H9 (cell line): ENCODE results near the gene NPIPA1. TPM values are rescaled to one million over a fixed set of nuclear protein-coding genes. Genes with fewer than 3 reads are reported as not detected.
"Not testable (repeated sequence)": the region's sequence is repeated elsewhere in the genome, so short reads cannot be mapped to it uniquely, and the experiment has no call there.

Experiments
- DNase-seq: peaks from one replicate; pipeline ENCODE4 v3.0.0-alpha.2; 2017
- H2AFZ ChIP-seq: one replicate; pipeline ENCODE4 v1.6.1; 2013; ENCODE audit warnings: mild to moderate bottlenecking, low read length, control low read depth, moderate library complexity
- H2AK5ac ChIP-seq: 2 replicates; pipeline ENCODE4 v1.6.1; 2013; ENCODE audit warnings: low read length, control low read depth, mixed read lengths; ENCODE audit not compliant: insufficient read length
- H2BK120ac ChIP-seq: one replicate; pipeline ENCODE4 v1.6.1; 2013; ENCODE audit warnings: low read depth, mild to moderate bottlenecking, low read length, control low read depth, inconsistent platforms; ENCODE audit not compliant: poor library complexity, severe bottlenecking
- H2BK12ac ChIP-seq: 2 replicates; pipeline ENCODE4 v1.6.1; 2013; ENCODE audit warnings: low read length, control low read depth, mixed read lengths, low read depth; ENCODE audit not compliant: insufficient read length
- H2BK15ac ChIP-seq: 2 replicates; pipeline ENCODE4 v1.6.1; 2013; ENCODE audit warnings: low read depth, low read length, control low read depth
- H2BK20ac ChIP-seq: one replicate; pipeline ENCODE4 v1.6.1; 2013; ENCODE audit warnings: low read depth, mild to moderate bottlenecking, low read length, control low read depth, inconsistent platforms; ENCODE audit not compliant: poor library complexity, severe bottlenecking
- H2BK5ac ChIP-seq: 2 replicates; pipeline ENCODE4 v1.6.1; 2013; ENCODE audit warnings: low read length, control low read depth, mixed read lengths; ENCODE audit not compliant: insufficient read length
- H3K14ac ChIP-seq: 2 replicates; pipeline ENCODE4 v1.6.1; 2013; ENCODE audit warnings: low read length, control low read depth; ENCODE audit not compliant: insufficient read depth
- H3K18ac ChIP-seq: 2 replicates; pipeline ENCODE4 v1.6.1; 2013; ENCODE audit warnings: low read depth, mild to moderate bottlenecking, mixed read lengths, low read length, control low read depth; ENCODE audit not compliant: insufficient read length
- H3K23ac ChIP-seq: 2 replicates; pipeline ENCODE4 v1.6.1; 2013; ENCODE audit warnings: low read length, control low read depth, mixed read lengths, low read depth; ENCODE audit not compliant: insufficient read length
- H3K23me2 ChIP-seq: 2 replicates; pipeline ENCODE4 v1.6.1; 2013; ENCODE audit warnings: low read depth, mild to moderate bottlenecking, mixed read lengths, low read length, control low read depth; ENCODE audit not compliant: insufficient read length, poor library complexity, severe bottlenecking
- H3K27ac ChIP-seq: 2 replicates; pipeline ENCODE4 v1.5.1; 2013; ENCODE audit warnings: low read length, control low read depth, mixed read lengths, low read depth; ENCODE audit not compliant: insufficient read length
- H3K27me3 ChIP-seq: 2 replicates; pipeline ENCODE4 v1.6.1; 2013; ENCODE audit warnings: low read length, control low read depth, inconsistent platforms; ENCODE audit not compliant: insufficient read depth
- H3K4ac ChIP-seq: 2 replicates; pipeline ENCODE4 v1.6.1; 2013; ENCODE audit warnings: low read depth, mild to moderate bottlenecking, control low read depth, inconsistent platforms, low read length, moderate library complexity
- H3K4me1 ChIP-seq: 2 replicates; pipeline ENCODE4 v1.6.1; 2013; ENCODE audit warnings: low read length, control low read depth, inconsistent platforms; ENCODE audit not compliant: insufficient read depth
- H3K4me2 ChIP-seq: 2 replicates; pipeline ENCODE4 v1.6.1; 2013; ENCODE audit warnings: low read length, control low read depth, mixed read lengths; ENCODE audit not compliant: insufficient read length, insufficient read depth
- H3K56ac ChIP-seq: 2 replicates; pipeline ENCODE4 v1.6.1; 2013; ENCODE audit warnings: low read depth, mild to moderate bottlenecking, mixed read lengths, low read length, control low read depth; ENCODE audit not compliant: insufficient read length
- H3K79me1 ChIP-seq: 2 replicates; pipeline ENCODE4 v1.6.1; 2013; ENCODE audit warnings: low read depth, mild to moderate bottlenecking, moderate library complexity, low read length, control low read depth, inconsistent platforms; ENCODE audit not compliant: insufficient read depth, poor library complexity, severe bottlenecking
- H3K79me2 ChIP-seq: 2 replicates; pipeline ENCODE4 v1.6.1; 2013; ENCODE audit warnings: low read length, control low read depth, inconsistent platforms; ENCODE audit not compliant: insufficient read depth
- H3K9ac ChIP-seq: 2 replicates; pipeline ENCODE4 v1.6.1; 2013; ENCODE audit warnings: low read length, control low read depth, mixed read lengths; ENCODE audit not compliant: insufficient read length; ENCODE audit errors: extremely low read depth
- H3K9me3 ChIP-seq: one replicate; pipeline ENCODE4 v1.6.1; 2013; ENCODE audit warnings: low read depth, low read length, inconsistent platforms; ENCODE audit not compliant: control insufficient read depth
- H3T11ph ChIP-seq: one replicate; pipeline ENCODE4 v1.6.1; 2013; ENCODE audit warnings: mild to moderate bottlenecking, low read length, control low read depth, inconsistent platforms
- H4K20me1 ChIP-seq: one replicate; pipeline ENCODE4 v1.6.1; 2013; ENCODE audit not compliant: control insufficient read depth, insufficient read length, insufficient read depth
- H4K5ac ChIP-seq: 2 replicates; pipeline ENCODE4 v1.6.1; 2013; ENCODE audit warnings: low read depth, mild to moderate bottlenecking, mixed read lengths, low read length, control low read depth; ENCODE audit not compliant: insufficient read length
- H4K8ac ChIP-seq: replicated peaks from 2 replicates; pipeline ENCODE4 v1.6.1; 2013; ENCODE audit warnings: low read length, control low read depth, mixed read lengths, low read depth; ENCODE audit not compliant: insufficient read length
- H4K91ac ChIP-seq: 2 replicates; pipeline ENCODE4 v1.6.1; 2013; ENCODE audit warnings: low read depth, mild to moderate bottlenecking, moderate library complexity, mixed read lengths, low read length, control low read depth; ENCODE audit not compliant: insufficient read length
- H3K27ac Mint-ChIP-seq, 3 experiments: 2 replicates in 2 of 3; 3 replicates in 1 of 3; pipeline ENCODE4 v1.8.0; 2020 to 2021; ENCODE audit warnings: mixed read lengths in 3 of 3, mild to moderate bottlenecking in 1 of 3, moderate library complexity in 1 of 3
- H3K27me3 Mint-ChIP-seq: 2 replicates; pipeline ENCODE4 v1.8.0; 2021; ENCODE audit warnings: low read depth, mild to moderate bottlenecking, moderate library complexity, mixed read lengths
- H3K36me3 Mint-ChIP-seq, 3 experiments: 2 replicates in 2 of 3; 3 replicates in 1 of 3; pipeline ENCODE4 v1.8.0; 2020 to 2021; ENCODE audit warnings: low read depth in 3 of 3, mixed read lengths in 3 of 3; ENCODE audit not compliant: insufficient read depth in 1 of 3
- H3K4me1 Mint-ChIP-seq, 2 experiments: 2 replicates each; pipeline ENCODE4 v1.8.0; 2020; ENCODE audit warnings: mixed read lengths in 2 of 2
- H3K4me3 Mint-ChIP-seq, 2 experiments: 2 replicates in 1 of 2; 3 replicates in 1 of 2; pipeline ENCODE4 v1.8.0; 2020 to 2021; ENCODE audit warnings: mild to moderate bottlenecking in 2 of 2, mixed read lengths in 2 of 2, moderate library complexity in 1 of 2
- H3K9me3 Mint-ChIP-seq, 2 experiments: 2 replicates in 1 of 2; 3 replicates in 1 of 2; pipeline ENCODE4 v1.8.0; 2020; ENCODE audit warnings: mild to moderate bottlenecking in 2 of 2, mixed read lengths in 2 of 2, moderate library complexity in 1 of 2
- WGBS: extraction: QIAGEN DNeasy Blood & Tissue Kit; methylation state at CpG from one replicate; pipeline ENCODE4 v1.1.7; 2013; ENCODE audit warnings: missing lambda C conversion rate, low lambda C conversion rate, mixed read lengths; ENCODE audit not compliant: insufficient read length; ENCODE audit errors: extremely low coverage; 5-methylcytosine and 5-hydroxymethylcytosine counted together
- total RNA-seq: library from RNA; stranded (reverse); gene quantifications from 2 replicates; pipeline ENCODE4 v1.2.1, GENCODE V29; 2021

The NPIPA1 gene
- total RNA-seq, 1 experiment from 2014 or later, result 130 TPM

DNA sequence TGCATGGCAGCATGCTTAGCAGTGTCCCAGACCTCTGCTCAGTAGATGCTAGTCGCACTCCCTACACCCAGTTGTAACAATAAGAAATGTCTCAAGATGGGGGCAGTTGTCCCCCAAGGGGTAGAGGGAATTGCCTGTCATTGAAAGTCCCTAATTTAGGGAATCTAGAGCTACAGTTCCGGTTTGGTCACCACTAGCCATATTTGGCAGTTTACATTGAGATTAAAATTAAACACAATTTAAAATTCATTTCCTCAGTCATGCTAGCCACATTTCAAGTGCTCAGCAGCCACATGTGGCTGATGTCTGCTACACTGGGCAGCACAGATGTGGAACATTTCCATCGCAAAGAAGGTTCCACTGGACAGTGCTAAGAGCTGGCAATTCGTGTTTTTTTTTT is 41.7 kb downstream of the NPIPA1 start:
- H3K4me3 Mint-ChIP-seq, H3K14ac ChIP-seq, H3K27me3 Mint-ChIP-seq, H2BK5ac ChIP-seq, H3K23ac ChIP-seq, H3K56ac ChIP-seq, H3K79me2 ChIP-seq, H3K9ac ChIP-seq, H2BK20ac ChIP-seq, H2BK120ac ChIP-seq, H2BK12ac ChIP-seq, H3K36me3 Mint-ChIP-seq, H4K5ac ChIP-seq, H3K23me2 ChIP-seq, H3K18ac ChIP-seq, H4K20me1 ChIP-seq, H3K4ac ChIP-seq, H3K9me3 Mint-ChIP-seq, H3T11ph ChIP-seq, H4K91ac ChIP-seq, H3K4me1 ChIP-seq, H4K8ac ChIP-seq, DNase-seq, H3K4me2 ChIP-seq, H2AK5ac ChIP-seq, H2BK15ac ChIP-seq, H3K27ac ChIP-seq, H3K27me3 ChIP-seq, H3K9me3 ChIP-seq, H2AFZ ChIP-seq: not testable (repeated sequence)
- peaks cover 11% of the 10 kb centered on the region for H3K79me1 ChIP-seq
- H3K4me1 Mint-ChIP-seq, result peaks cover 18 to 20% of the 10 kb centered on the region in 2 experiments
- no CpG with 5 or more reads among the region's 4 CpGs for WGBS
- H3K27ac Mint-ChIP-seq, result peak overlapping the region in 2 of 3 experiments; percentile 83 to 87; a peak in 2 of 7 replicates

- H3K4me3 Mint-ChIP-seq, H2AK5ac ChIP-seq, H3K9ac ChIP-seq, H3K4me1 ChIP-seq, H3K56ac ChIP-seq, H3K27me3 ChIP-seq, H4K5ac ChIP-seq, H3K4me2 ChIP-seq, H3K23ac ChIP-seq, H3K4ac ChIP-seq, H3K27ac ChIP-seq, H3K9me3 Mint-ChIP-seq, H3K27ac Mint-ChIP-seq, H3K18ac ChIP-seq, H2BK5ac ChIP-seq, H3K23me2 ChIP-seq, H3K9me3 ChIP-seq, H2AFZ ChIP-seq, H2BK120ac ChIP-seq, H4K8ac ChIP-seq, H2BK12ac ChIP-seq, H3T11ph ChIP-seq, H3K27me3 Mint-ChIP-seq, H3K14ac ChIP-seq, H4K20me1 ChIP-seq, H3K79me2 ChIP-seq, DNase-seq, H2BK15ac ChIP-seq, H2BK20ac ChIP-seq, H4K91ac ChIP-seq: not testable (repeated sequence)
- Mint-ChIP-seq H3K36me3 (peaks cover 6 to 12% (median 10%) of the 10 kb centered on the region in 3 experiments; a peak in 5 of 7 replicates), H3K4me1 (peaks cover 14 to 15% of the 10 kb centered on the region in 2 experiments)
- H3K79me1 ChIP-seq, result peaks cover 17% of the 10 kb centered on the region
- no CpG with 5 or more reads among the region's 3 CpGs for WGBS
Measured at GRCh38 chr16:14981234-14981633, 44.0 kb downstream of the NPIPA1 start.
